HEK293 (cell line): ENCODE data around the gene USP31.

Experiments used
- CTCF ChIA-PET: fragments of 350-600 bp; formaldehyde crosslinking; extraction: SDS; loops from one replicate; lab custom pipeline; 2021; ENCODE audit warnings: antibody characterized with exemption; lab: Yijun Ruan, JAX
- POLR2A ChIA-PET: fragments of 300-600 bp; formaldehyde crosslinking; extraction: SDS; loops from one replicate; lab custom pipeline; 2020; ENCODE audit warnings: antibody characterized with exemption, inconsistent platforms; lab: Yijun Ruan, JAX
- H3K27ac ChIP-seq: fragments of 200-500 bp; sonication (Bioruptor generic); 2 replicates; pipeline ENCODE4 v1.5.1; 2014; ENCODE audit warnings: low read depth, low read length, control low read depth, inconsistent platforms; ENCODE audit errors: extremely low read depth
- H3K36me3 ChIP-seq, 2 experiments: fragments of 200-500 bp in 1 of 2; sonication (Bioruptor generic) in 1 of 2; 1 replicate in 1 of 2; 2 replicates in 1 of 2; pipeline ENCODE4 v1.5.1; 2014 to 2017; ENCODE audit warnings: inconsistent platforms in 2 of 2, low read length in 2 of 2; ENCODE audit not compliant: control insufficient read depth in 2 of 2, insufficient read depth in 1 of 2
- H3K4me1 ChIP-seq: fragments of 200-500 bp; sonication (Bioruptor generic); 2 replicates; pipeline ENCODE4 v1.5.1; 2014; ENCODE audit warnings: mild to moderate bottlenecking, low read length, inconsistent platforms; ENCODE audit not compliant: control insufficient read depth, insufficient read depth
- H3K4me3 ChIP-seq: 2 replicates; pipeline ENCODE4 v1.5.1; 2011; ENCODE audit warnings: low read depth, mild to moderate bottlenecking, control low read depth, low read length, moderate library complexity
- H3K9me3 ChIP-seq: fragments of 200-500 bp; sonication (Bioruptor generic); 2 replicates; pipeline ENCODE4 v1.5.1; 2014; ENCODE audit warnings: low read depth, low read length, inconsistent platforms; ENCODE audit not compliant: control insufficient read depth, insufficient read depth
- AEBP2 ChIP-seq: fragments of 450-650 bp; formaldehyde crosslinking; IDR thresholded peaks from 2 replicates; pipeline ENCODE4 v1.5.1; 2016; ENCODE audit warnings: missing biosample characterization, missing genetic modification characterization, borderline replicate concordance
- GLI4 ChIP-seq: fragments of 450-650 bp; formaldehyde crosslinking; IDR thresholded peaks from 2 replicates; pipeline ENCODE4 v1.5.1; 2016; ENCODE audit warnings: missing biosample characterization, missing genetic modification characterization
- HOXD13 ChIP-seq: sonication (generic); formaldehyde crosslinking; IDR thresholded peaks from 2 replicates; pipeline ENCODE4 v1.8.0; 2022; ENCODE audit warnings: missing genetic modification reagents, borderline replicate concordance
- PBX3 ChIP-seq: sonication (generic); formaldehyde crosslinking; IDR thresholded peaks from 2 replicates; pipeline ENCODE4 v1.8.1; 2022; ENCODE audit warnings: mild to moderate bottlenecking, moderate library complexity, missing genetic modification reagents
- REST ChIP-seq: fragments of 450-650 bp; formaldehyde crosslinking; IDR thresholded peaks from 2 replicates; pipeline ENCODE4 v1.5.1; 2016; ENCODE audit warnings: missing biosample characterization, missing genetic modification characterization
- SCRT1 ChIP-seq: fragments of 450-650 bp; formaldehyde crosslinking; IDR thresholded peaks from 2 replicates; pipeline ENCODE4 v1.5.1; 2016; ENCODE audit warnings: missing biosample characterization, missing genetic modification characterization, borderline replicate concordance
- SCRT2 ChIP-seq: fragments of 450-650 bp; formaldehyde crosslinking; IDR thresholded peaks from 2 replicates; pipeline ENCODE4 v1.5.1; 2016; ENCODE audit warnings: missing biosample characterization, missing genetic modification characterization
- ZIC2 ChIP-seq: fragments of 450-650 bp; formaldehyde crosslinking; IDR thresholded peaks from 2 replicates; pipeline ENCODE4 v1.5.1; 2016; ENCODE audit warnings: missing biosample characterization, missing genetic modification characterization
- ZNF169 ChIP-seq: fragments of 450-650 bp; formaldehyde crosslinking; IDR thresholded peaks from 2 replicates; pipeline ENCODE4 v1.5.1; 2016; ENCODE audit warnings: missing biosample characterization, missing genetic modification characterization
- ZNF48 ChIP-seq: fragments of 450-650 bp; formaldehyde crosslinking; IDR thresholded peaks from 2 replicates; pipeline ENCODE4 v1.5.1; 2016; ENCODE audit warnings: missing biosample characterization, missing genetic modification characterization
- ZNF513 ChIP-seq: fragments of 450-650 bp; IDR thresholded peaks from 2 replicates; pipeline ENCODE4 v1.5.1; 2018; ENCODE audit warnings: missing biosample characterization, missing genetic modification characterization
- ZNF544 ChIP-seq: fragments of 450-650 bp; formaldehyde crosslinking; IDR thresholded peaks from 2 replicates; pipeline ENCODE4 v1.5.0; 2017; ENCODE audit warnings: missing biosample characterization, missing genetic modification characterization
- ZNF558 ChIP-seq: fragments of 450-650 bp; formaldehyde crosslinking; IDR thresholded peaks from 2 replicates; pipeline ENCODE4 v1.5.1; 2016; ENCODE audit warnings: missing biosample characterization, missing genetic modification characterization
- ZNF623 ChIP-seq: fragments of 450-650 bp; formaldehyde crosslinking; IDR thresholded peaks from 2 replicates; pipeline ENCODE4 v1.5.1; 2016; ENCODE audit warnings: missing biosample characterization, missing genetic modification characterization
- ZNF624 ChIP-seq: fragments of 450-650 bp; formaldehyde crosslinking; IDR thresholded peaks from 2 replicates; pipeline ENCODE4 v1.5.1; 2017; ENCODE audit warnings: missing biosample characterization, missing genetic modification characterization
- ZNF660 ChIP-seq: fragments of 450-650 bp; IDR thresholded peaks from 2 replicates; pipeline ENCODE4 v1.5.1; 2018; ENCODE audit warnings: missing biosample characterization, mild to moderate bottlenecking, missing genetic modification characterization
- ZNF670 ChIP-seq: fragments of 450-650 bp; formaldehyde crosslinking; IDR thresholded peaks from 2 replicates; pipeline ENCODE4 v1.5.1; 2016; ENCODE audit warnings: missing biosample characterization, missing genetic modification characterization, low read depth
- ZSCAN16 ChIP-seq: fragments of 450-650 bp; formaldehyde crosslinking; IDR thresholded peaks from 2 replicates; pipeline ENCODE4 v1.5.1; 2016; ENCODE audit warnings: missing biosample characterization, missing genetic modification characterization
- TF ChIP-seq, protein P1 (sequence below): fragments of 450-650 bp; formaldehyde crosslinking; IDR thresholded peaks from 2 replicates; pipeline ENCODE4 v1.5.1; 2016; ENCODE audit warnings: missing biosample characterization, missing genetic modification characterization
- TF ChIP-seq, protein P2 (sequence below): fragments of 450-650 bp; formaldehyde crosslinking; IDR thresholded peaks from 2 replicates; pipeline ENCODE4 v1.5.1; 2016; ENCODE audit warnings: missing biosample characterization, missing genetic modification characterization
- TF ChIP-seq, protein P3 (sequence below): fragments of 450-650 bp; formaldehyde crosslinking; IDR thresholded peaks from 2 replicates; pipeline ENCODE4 v1.5.1; 2016; ENCODE audit warnings: missing biosample characterization, missing genetic modification characterization

USP31 gene

GRCh38 chr16:23163921-23164320 lies 14.7 kb upstream of the USP31 start (continued):
- TF ChIP-seq ZNF624 (tag by site-specific recombination) (no peak), AEBP2 (tag by site-specific recombination) (no peak), ZNF660 (tag by site-specific recombination) (no peak), ZNF544 (tag by site-specific recombination) (no peak), PBX3 (CRISPR knock-in tag) (no peak), ZNF623 (no peak), ZNF169 (tag by site-specific recombination) (no peak), HOXD13 (CRISPR knock-in tag) (no peak)
- TF ChIP-seq, protein P1, sequence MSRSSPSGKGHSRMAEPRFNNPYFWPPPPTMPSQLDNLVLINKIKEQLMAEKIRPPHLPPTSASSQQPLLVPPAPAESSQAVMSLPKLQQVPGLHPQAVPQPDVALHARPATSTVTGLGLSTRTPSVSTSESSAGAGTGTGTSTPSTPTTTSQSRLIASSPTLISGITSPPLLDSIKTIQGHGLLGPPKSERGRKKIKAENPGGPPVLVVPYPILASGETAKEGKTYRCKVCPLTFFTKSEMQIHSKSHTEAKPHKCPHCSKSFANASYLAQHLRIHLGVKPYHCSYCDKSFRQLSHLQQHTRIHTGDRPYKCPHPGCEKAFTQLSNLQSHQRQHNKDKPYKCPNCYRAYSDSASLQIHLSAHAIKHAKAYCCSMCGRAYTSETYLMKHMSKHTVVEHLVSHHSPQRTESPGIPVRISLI (tag by site-specific recombination) = no peak

GRCh38 chr16:23160574-23160973 lies 11.3 kb upstream of the USP31 start:
- no peaks in the 10 kb centered on the region for H3K9me3 ChIP-seq
- no peak overlapping the region for H3K27ac ChIP-seq
- H3K36me3 ChIP-seq = no peaks in the 10 kb centered on the region
- POLR2A ChIA-PET = interaction anchor here (0.6 kb wide), 1 partner anchor 1567 kb away, joined by 3 read pairs; no protein-coding TSS in a partner anchor
- H3K4me3 ChIP-seq = no peak overlapping the region
- CTCF ChIA-PET = interaction anchor here (1.3 kb wide), 1 partner anchor 275 kb away, joined by 7 read pairs; no protein-coding TSS in a partner anchor
- H3K4me1 ChIP-seq = no peaks in the 10 kb centered on the region
- no peak for TF ChIP-seq ZNF670 (tag by site-specific recombination)
- TF ChIP-seq ZSCAN16 (tag by site-specific recombination) = no peak
- TF ChIP-seq, protein P2, sequence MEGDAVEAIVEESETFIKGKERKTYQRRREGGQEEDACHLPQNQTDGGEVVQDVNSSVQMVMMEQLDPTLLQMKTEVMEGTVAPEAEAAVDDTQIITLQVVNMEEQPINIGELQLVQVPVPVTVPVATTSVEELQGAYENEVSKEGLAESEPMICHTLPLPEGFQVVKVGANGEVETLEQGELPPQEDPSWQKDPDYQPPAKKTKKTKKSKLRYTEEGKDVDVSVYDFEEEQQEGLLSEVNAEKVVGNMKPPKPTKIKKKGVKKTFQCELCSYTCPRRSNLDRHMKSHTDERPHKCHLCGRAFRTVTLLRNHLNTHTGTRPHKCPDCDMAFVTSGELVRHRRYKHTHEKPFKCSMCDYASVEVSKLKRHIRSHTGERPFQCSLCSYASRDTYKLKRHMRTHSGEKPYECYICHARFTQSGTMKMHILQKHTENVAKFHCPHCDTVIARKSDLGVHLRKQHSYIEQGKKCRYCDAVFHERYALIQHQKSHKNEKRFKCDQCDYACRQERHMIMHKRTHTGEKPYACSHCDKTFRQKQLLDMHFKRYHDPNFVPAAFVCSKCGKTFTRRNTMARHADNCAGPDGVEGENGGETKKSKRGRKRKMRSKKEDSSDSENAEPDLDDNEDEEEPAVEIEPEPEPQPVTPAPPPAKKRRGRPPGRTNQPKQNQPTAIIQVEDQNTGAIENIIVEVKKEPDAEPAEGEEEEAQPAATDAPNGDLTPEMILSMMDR (tag by site-specific recombination) = no peak
- TF ChIP-seq ZNF48 (tag by site-specific recombination) = no peak
- no peak for TF ChIP-seq ZNF513 (tag by site-specific recombination)
- no peak for TF ChIP-seq SCRT1 (tag by site-specific recombination)
- TF ChIP-seq, protein P3, sequence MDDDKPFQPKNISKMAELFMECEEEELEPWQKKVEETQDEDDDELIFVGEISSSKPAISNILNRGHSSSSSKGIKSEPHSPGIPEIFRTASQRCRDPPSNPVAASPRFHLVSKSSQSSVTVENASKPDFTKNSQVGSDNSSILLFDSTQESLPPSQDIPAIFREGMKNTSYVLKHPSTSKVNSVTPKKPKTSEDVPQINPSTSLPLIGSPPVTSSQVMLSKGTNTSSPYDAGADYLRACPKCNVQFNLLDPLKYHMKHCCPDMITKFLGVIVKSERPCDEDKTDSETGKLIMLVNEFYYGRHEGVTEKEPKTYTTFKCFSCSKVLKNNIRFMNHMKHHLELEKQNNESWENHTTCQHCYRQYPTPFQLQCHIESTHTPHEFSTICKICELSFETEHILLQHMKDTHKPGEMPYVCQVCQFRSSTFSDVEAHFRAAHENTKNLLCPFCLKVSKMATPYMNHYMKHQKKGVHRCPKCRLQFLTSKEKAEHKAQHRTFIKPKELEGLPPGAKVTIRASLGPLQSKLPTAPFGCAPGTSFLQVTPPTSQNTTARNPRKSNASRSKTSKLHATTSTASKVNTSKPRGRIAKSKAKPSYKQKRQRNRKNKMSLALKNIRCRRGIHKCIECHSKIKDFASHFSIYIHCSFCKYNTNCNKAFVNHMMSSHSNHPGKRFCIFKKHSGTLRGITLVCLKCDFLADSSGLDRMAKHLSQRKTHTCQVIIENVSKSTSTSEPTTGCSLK (tag by site-specific recombination) = no peak
- no peak for TF ChIP-seq ZNF558
- no peak for TF ChIP-seq ZIC2
- TF ChIP-seq GLI4 = no peak
- TF ChIP-seq REST (tag by site-specific recombination) = no peak
- TF ChIP-seq SCRT2 (tag by site-specific recombination) = no peak
